Right ventricle myocardium superior (tissue), 1 donor: ENCODE data around the gene KLF4. TPM values are rescaled to one million over a fixed set of nuclear protein-coding genes. Genes with fewer than 3 reads are reported as not detected.

Experiments
- total RNA-seq: library from RNA; stranded (reverse); fragmentation: NEBNext Ultra II Directional; extraction: Animal tissue kit (Norgen Biotek cat#: 25700); gene quantifications from one replicate; pipeline ENCODE4 v1.2.1, GENCODE V29; 2021
- donor health status: DM: no; HTN: yes; CAD: no; lungs with severe emphysema.

Gene KLF4
- total RNA-seq, 1 donor from 2014 or later, result 32.4 TPM

Other genes with a start within 250 kb of the KLF4 start
- 91.8 TPM for gene RAD23B, start 206.5 kb downstream of the KLF4 start, total RNA-seq